Middle frontal gyrus (tissue), 1 donor: Measurements from ENCODE around the gene ENTHD1.
"Not testable (repeated sequence)": the region's sequence is repeated elsewhere in the genome, so short reads cannot be mapped to it uniquely, and the experiment has no call there.

Experiments
- DNase-seq: peaks from one replicate; pipeline ENCODE4 v3.0.0-alpha.2; 2015; ENCODE audit warnings: low spot score; ENCODE audit errors: extremely low spot score

Gene ENTHD1

GRCh38 chr22:39925909-39926679 lies 32.5 kb upstream of the ENTHD1 start:
- DNase-seq, result no peak

GRCh38 chr22:39925273-39925672 lies 31.7 kb upstream of the ENTHD1 start:
- no peak for DNase-seq

GRCh38 chr22:39924286-39924685 lies 30.7 kb upstream of the ENTHD1 start:
- no peak for DNase-seq

GRCh38 chr22:39923696-39924095 lies 30.1 kb upstream of the ENTHD1 start:
- no peak for DNase-seq

GRCh38 chr22:39920134-39920743 lies 26.7 kb upstream of the ENTHD1 start:
- no peak for DNase-seq

- DNase-seq, result no peak
Measured at GRCh38 chr22:39917776-39918495, 24.4 kb upstream of the ENTHD1 start.

GRCh38 chr22:39917197-39917643 lies 23.7 kb upstream of the ENTHD1 start:
- no peak for DNase-seq

GRCh38 chr22:39916496-39916895 lies 22.9 kb upstream of the ENTHD1 start:
- DNase-seq, result no peak

GRCh38 chr22:39915295-39915726 lies 21.8 kb upstream of the ENTHD1 start:
- no peak for DNase-seq

GRCh38 chr22:39914584-39914983 lies 21.0 kb upstream of the ENTHD1 start:
- no peak for DNase-seq

- DNase-seq, result no peak
Measured at GRCh38 chr22:39913886-39914285, 20.3 kb upstream of the ENTHD1 start.

GRCh38 chr22:39913321-39913720 lies 19.8 kb upstream of the ENTHD1 start:
- DNase-seq, result no peak

- DNase-seq, result no peak
Measured at GRCh38 chr22:39910876-39911613, 17.5 kb upstream of the ENTHD1 start.

- no peak for DNase-seq
Measured at GRCh38 chr22:39908737-39909136, 15.2 kb upstream of the ENTHD1 start.

- DNase-seq, result no peak
Measured at GRCh38 chr22:39908136-39908535, 14.6 kb upstream of the ENTHD1 start.

GRCh38 chr22:39907605-39908097 lies 14.1 kb upstream of the ENTHD1 start:
- DNase-seq, result no peak

GRCh38 chr22:39907047-39907446 lies 13.5 kb upstream of the ENTHD1 start:
- no peak for DNase-seq

- no peak for DNase-seq
Measured at GRCh38 chr22:39906207-39906606, 12.6 kb upstream of the ENTHD1 start.

- no peak for DNase-seq
Measured at GRCh38 chr22:39905687-39906086, 12.1 kb upstream of the ENTHD1 start.

GRCh38 chr22:39904862-39905261 lies 11.3 kb upstream of the ENTHD1 start:
- DNase-seq, result no peak

- DNase-seq, result not testable (repeated sequence)
Measured at GRCh38 chr22:39904024-39904423, 10.5 kb upstream of the ENTHD1 start.
